Retina (tissue), 1 donor: Measurements from ENCODE around the gene NAA11.

ENCODE experiments used
- DNase-seq: peaks from one replicate; pipeline ENCODE4 v3.0.0-alpha.2; 2016

The NAA11 gene

GRCh38 chr4:79325864-79326328 is at the start of gene NAA11:
Gene NAA11, minus strand, starts transcription at chr4:79326061. Its CDS starts 184 bp downstream, at chr4:79325877.
- no peak for DNase-seq

GRCh38 chr4:79370026-79370425 is 44.2 kb upstream of the NAA11 start:
- DNase-seq: no peak

- DNase-seq: no peak
Observed at GRCh38 chr4:79367096-79367495, 41.2 kb upstream of the NAA11 start.

- no peak for DNase-seq
Observed at GRCh38 chr4:79366422-79366821, 40.6 kb upstream of the NAA11 start.

- peak; percentile 14 for DNase-seq
Observed at GRCh38 chr4:79364061-79364460, 38.2 kb upstream of the NAA11 start.

GRCh38 chr4:79362626-79363025 is 36.8 kb upstream of the NAA11 start:
- no peak for DNase-seq

- no peak for DNase-seq
Observed at GRCh38 chr4:79360006-79360405, 34.1 kb upstream of the NAA11 start.

GRCh38 chr4:79358438-79358837 is 32.6 kb upstream of the NAA11 start:
- no peak for DNase-seq

- DNase-seq: no peak
Observed at GRCh38 chr4:79357365-79357764, 31.5 kb upstream of the NAA11 start.

GRCh38 chr4:79353075-79353474 is 27.2 kb upstream of the NAA11 start:
- DNase-seq: no peak

GRCh38 chr4:79348405-79348804 is 22.5 kb upstream of the NAA11 start:
- no peak for DNase-seq

- DNase-seq: no peak
Observed at GRCh38 chr4:79341893-79342653, 16.2 kb upstream of the NAA11 start.

- DNase-seq: no peak
Observed at GRCh38 chr4:79340568-79340967, 14.7 kb upstream of the NAA11 start.

GRCh38 chr4:79338148-79338547 is 12.3 kb upstream of the NAA11 start:
- DNase-seq: peak; percentile 21

GRCh38 chr4:79334783-79335182 is 8.9 kb upstream of the NAA11 start:
- DNase-seq: no peak

- DNase-seq: no peak
Observed at GRCh38 chr4:79334341-79334740, 8.5 kb upstream of the NAA11 start.

GRCh38 chr4:79331126-79331876 is 5.4 kb upstream of the NAA11 start:
- DNase-seq: no peak

- no peak for DNase-seq
Observed at GRCh38 chr4:79330720-79331119, 4.9 kb upstream of the NAA11 start.

- no peak for DNase-seq
Observed at GRCh38 chr4:79325436-79325835, 425 bp downstream of the NAA11 start.

- peak; percentile 16 for DNase-seq
Observed at GRCh38 chr4:79319975-79320374, 5.9 kb downstream of the NAA11 start.

- DNase-seq: no peak
Observed at GRCh38 chr4:79317711-79318110, 8.2 kb downstream of the NAA11 start.

GRCh38 chr4:79315891-79316290 is 10.0 kb downstream of the NAA11 start:
- no peak for DNase-seq

GRCh38 chr4:79311279-79311678 is 14.6 kb downstream of the NAA11 start:
- DNase-seq: no peak

- DNase-seq: no peak
Observed at GRCh38 chr4:79308971-79309370, 16.9 kb downstream of the NAA11 start.
